ENCODE results near the gene PSMC3IP.

The PSMC3IP gene

GRCh38 chr17:42596386-42596785, 18.9 kb upstream of the PSMC3IP start:
- no peak for TF ChIP-seq CTCF (conservative IDR thresholded peaks at IDR 0.05; ENCODE audit: low read length)
- DNase-seq (ENCODE audit: low read depth) = no peak
- H3K4me3 ChIP-seq (ENCODE audit: low read length) = no peak overlapping the region

- DNase-seq (ENCODE audit: low read depth) = no peak
- H3K4me3 ChIP-seq (ENCODE audit: low read length) = no peak overlapping the region
- no peak for TF ChIP-seq CTCF (conservative IDR thresholded peaks at IDR 0.05; ENCODE audit: low read length)
Observed at GRCh38 chr17:42591411-42591810, 13.9 kb upstream of the PSMC3IP start.

GRCh38 chr17:42590886-42591285, 13.4 kb upstream of the PSMC3IP start:
- no peak for DNase-seq (ENCODE audit: low read depth)
- TF ChIP-seq CTCF (conservative IDR thresholded peaks at IDR 0.05; ENCODE audit: low read length) = no peak
- H3K4me3 ChIP-seq (ENCODE audit: low read length) = no peak overlapping the region

GRCh38 chr17:42586514-42587230, 9.1 kb upstream of the PSMC3IP start:
- DNase-seq (ENCODE audit: low read depth) = no peak
- no peak overlapping the region for H3K4me3 ChIP-seq (ENCODE audit: low read length)

GRCh38 chr17:42585353-42585752, 7.8 kb upstream of the PSMC3IP start:
- DNase-seq (ENCODE audit: low read depth) = peak; percentile 44
- no peak for TF ChIP-seq CTCF (conservative IDR thresholded peaks at IDR 0.05; ENCODE audit: low read length)
- H3K4me3 ChIP-seq (ENCODE audit: low read length) = no peak overlapping the region

More at GRCh38 chr17:42586514-42587230, 9.1 kb upstream of the PSMC3IP start:
- TF ChIP-seq CTCF (conservative IDR thresholded peaks at IDR 0.05; ENCODE audit: low read length) = no peak

GRCh38 chr17:42584880-42585279, 7.4 kb upstream of the PSMC3IP start:
- TF ChIP-seq CTCF (conservative IDR thresholded peaks at IDR 0.05; ENCODE audit: low read length) = no peak
- H3K4me3 ChIP-seq (ENCODE audit: low read length) = no peak overlapping the region
- no peak for DNase-seq (ENCODE audit: low read depth)

- no peak overlapping the region for H3K4me3 ChIP-seq (ENCODE audit: low read length)
- no peak for TF ChIP-seq CTCF (conservative IDR thresholded peaks at IDR 0.05; ENCODE audit: low read length)
- no peak for DNase-seq (ENCODE audit: low read depth)
Observed at GRCh38 chr17:42581744-42582270, 4.3 kb upstream of the PSMC3IP start.

Data from AG10803 (cell line).